Sigmoid colon (tissue), 7 donors: Measurements from ENCODE around the gene THBS1. TPM values are rescaled to one million over a fixed set of nuclear protein-coding genes. Genes with fewer than 3 reads are reported as not detected.

ENCODE experiments used
- DNase-seq: peaks from one replicate; pipeline ENCODE4 v3.0.0-alpha.2; 2019
- H3K27ac ChIP-seq, 4 donors: fragments of 200-600 bp; sonication (generic); one replicate each; pipeline ENCODE4 v1.5.1; 2016 to 2019; ENCODE audit warnings: mild to moderate bottlenecking in 1 of 4
- H3K27me3 ChIP-seq, 3 donors: fragments of 200-600 bp; sonication (generic); one replicate each; pipeline ENCODE4 v1.5.1; 2019; ENCODE audit warnings: mild to moderate bottlenecking in 1 of 3
- H3K36me3 ChIP-seq, 4 donors: fragments of 200-600 bp; sonication (generic); one replicate each; pipeline ENCODE4 v1.5.1; 2016 to 2019
- H3K4me1 ChIP-seq, 4 donors: fragments of 200-600 bp; sonication (generic); one replicate each; pipeline ENCODE4 v1.5.1; 2017 to 2019
- H3K4me3 ChIP-seq, 4 donors: fragments of 200-600 bp; sonication (generic); one replicate each; pipeline ENCODE4 v1.5.1; 2017 to 2019; ENCODE audit warnings: mild to moderate bottlenecking in 2 of 4, moderate library complexity in 1 of 4
- H3K9me3 ChIP-seq, 4 donors: fragments of 200-600 bp in 3 of 4; sonication (generic) in 3 of 4; one replicate each; pipeline versions ENCODE4 v1.5.1 to v1.6.1; 2013 to 2019
- EP300 ChIP-seq, 4 donors: sonication (generic); formaldehyde crosslinking; IDR thresholded peaks; one replicate each; pipeline ENCODE4 v1.6.1; 2017; ENCODE audit warnings: antibody characterized with exemption in 4 of 4
- POLR2A ChIP-seq, 2 donors: fragments of 450-650 bp; IDR thresholded peaks; one replicate each; pipeline ENCODE4 v1.6.1; 2016; ENCODE audit warnings: antibody characterized with exemption in 2 of 2, mild to moderate bottlenecking in 2 of 2, moderate library complexity in 2 of 2
- POLR2AphosphoS5 ChIP-seq, 4 donors: sonication (generic); formaldehyde crosslinking; IDR thresholded peaks; one replicate each; pipeline ENCODE4 v1.6.1; 2017; ENCODE audit warnings: antibody characterized with exemption in 4 of 4
- WGBS, 2 donors: extraction: QIAGEN DNeasy Blood & Tissue Kit; methylation state at CpG; one replicate each; pipeline ENCODE4 v1.1.7; 2013; 5-methylcytosine and 5-hydroxymethylcytosine counted together
- intact Hi-C: fragments of 100-400 bp; cut with DNase I; formaldehyde crosslinking; loops from one replicate; pipeline ENCODE4 v1.15.1; 2023
- polyA plus RNA-seq, 3 donors: library from polyadenylated mRNA; stranded (reverse); fragments of 200-250 nt; gene quantifications; one replicate each; pipeline ENCODE4 v1.2.3, GENCODE V29; 2013
- total RNA-seq, 4 donors: library from RNA; depleted of rRNA; stranded (reverse); fragments of >200 nt; gene quantifications; one replicate each; pipeline ENCODE4 v1.1.0, GENCODE V29; 2016
- TF ChIP-seq, protein P1 (sequence below), 4 experiments: fragments of 450-650 bp in 3 of 4; fragments of 200-600 bp in 1 of 4; IDR thresholded peaks; one replicate each; pipeline ENCODE4 v1.5.1; 2016 to 2019; ENCODE audit warnings: antibody characterized with exemption in 4 of 4, mild to moderate bottlenecking in 3 of 4, moderate library complexity in 2 of 4
- donor health status: healthy with polysubstance abuse.
- donor health status: Bipolar disorder and iron deficiency.
- donor health status: healthy.

Gene THBS1
- total and polyA plus RNA-seq, 7 donors = 13.2 to 3,974 (median 172) TPM

DNA sequence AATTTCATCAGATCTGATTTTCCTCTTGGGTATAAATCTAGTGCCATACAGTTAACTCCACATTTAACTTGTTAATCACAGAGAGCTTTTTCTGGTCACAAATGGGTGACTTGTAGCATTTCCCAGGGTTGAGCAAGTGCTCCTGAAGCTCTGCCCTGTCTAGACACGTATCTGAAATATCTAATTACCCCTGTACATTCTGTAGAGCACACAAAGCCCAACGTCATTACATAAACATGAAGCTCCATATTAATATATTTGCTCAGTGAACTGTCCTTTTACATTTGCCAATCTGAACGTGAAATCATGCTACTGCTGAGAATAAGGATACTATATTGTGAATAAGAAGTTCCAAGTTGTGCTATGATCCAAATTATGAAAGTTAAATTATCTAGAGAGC, 49.0 kb downstream of the THBS1 start:
- H3K4me3 ChIP-seq = no peak overlapping the region
- intact Hi-C loops = no loop called here
- 15 to 68% methylated on average over 3 of the region's 3 CpGs for WGBS, 2 donors
- peaks cover 0 to 28% (median 22%) of the 10 kb centered on the region in 4 donors for H3K4me1 ChIP-seq
- no peaks in the 10 kb centered on the region for H3K9me3 ChIP-seq
- no peak overlapping the region for H3K27ac ChIP-seq
- no peak for DNase-seq
- TF ChIP-seq EP300 (IDR thresholded peaks at IDR 0.05) (no peak), POLR2A (IDR thresholded peaks at IDR 0.05) (no peak), POLR2AphosphoS5 (IDR thresholded peaks at IDR 0.05) (no peak)
- TF ChIP-seq, protein P1, sequence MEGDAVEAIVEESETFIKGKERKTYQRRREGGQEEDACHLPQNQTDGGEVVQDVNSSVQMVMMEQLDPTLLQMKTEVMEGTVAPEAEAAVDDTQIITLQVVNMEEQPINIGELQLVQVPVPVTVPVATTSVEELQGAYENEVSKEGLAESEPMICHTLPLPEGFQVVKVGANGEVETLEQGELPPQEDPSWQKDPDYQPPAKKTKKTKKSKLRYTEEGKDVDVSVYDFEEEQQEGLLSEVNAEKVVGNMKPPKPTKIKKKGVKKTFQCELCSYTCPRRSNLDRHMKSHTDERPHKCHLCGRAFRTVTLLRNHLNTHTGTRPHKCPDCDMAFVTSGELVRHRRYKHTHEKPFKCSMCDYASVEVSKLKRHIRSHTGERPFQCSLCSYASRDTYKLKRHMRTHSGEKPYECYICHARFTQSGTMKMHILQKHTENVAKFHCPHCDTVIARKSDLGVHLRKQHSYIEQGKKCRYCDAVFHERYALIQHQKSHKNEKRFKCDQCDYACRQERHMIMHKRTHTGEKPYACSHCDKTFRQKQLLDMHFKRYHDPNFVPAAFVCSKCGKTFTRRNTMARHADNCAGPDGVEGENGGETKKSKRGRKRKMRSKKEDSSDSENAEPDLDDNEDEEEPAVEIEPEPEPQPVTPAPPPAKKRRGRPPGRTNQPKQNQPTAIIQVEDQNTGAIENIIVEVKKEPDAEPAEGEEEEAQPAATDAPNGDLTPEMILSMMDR (IDR thresholded peaks at IDR 0.05) = no peak
- no peaks in the 10 kb centered on the region for H3K36me3 ChIP-seq
- H3K27me3 ChIP-seq = no peaks in the 10 kb centered on the region

DNA sequence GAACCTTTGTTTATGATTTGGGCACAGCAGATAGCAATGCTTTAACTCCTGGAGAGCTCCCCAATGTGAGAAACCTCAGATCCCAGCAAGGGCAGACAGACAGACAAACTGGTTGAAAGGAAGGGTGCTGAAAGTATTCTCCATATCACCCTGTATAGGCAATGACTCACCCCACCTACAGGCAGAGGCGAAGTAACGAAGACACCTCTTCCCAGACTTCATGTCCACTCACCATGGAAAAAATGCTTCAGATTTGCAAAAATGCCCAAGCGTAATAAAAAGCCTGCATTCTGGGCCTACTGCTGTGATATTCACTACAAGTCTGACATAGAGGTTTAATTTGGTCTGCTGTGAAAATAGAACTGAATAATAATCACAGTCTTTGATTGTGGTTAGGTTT, 50.5 kb downstream of the THBS1 start:
- no peaks in the 10 kb centered on the region for H3K27me3 ChIP-seq
- no peak for TF ChIP-seq EP300 (IDR thresholded peaks at IDR 0.05)
- TF ChIP-seq POLR2A (IDR thresholded peaks at IDR 0.05) = no peak
- TF ChIP-seq, protein P1 (IDR thresholded peaks at IDR 0.05) = no peak
- no peak for TF ChIP-seq POLR2AphosphoS5 (IDR thresholded peaks at IDR 0.05)
- intact Hi-C loops = no loop called here
- H3K4me3 ChIP-seq = no peak overlapping the region
- H3K27ac ChIP-seq = no peak overlapping the region
- no peak for DNase-seq
- 87 to 89% methylated on average over 3 of the region's 3 CpGs for WGBS, 2 donors
- peaks cover 0 to 19% (median 17%) of the 10 kb centered on the region in 4 donors for H3K4me1 ChIP-seq
- H3K9me3 ChIP-seq = no peaks in the 10 kb centered on the region
- no peaks in the 10 kb centered on the region for H3K36me3 ChIP-seq

DNA sequence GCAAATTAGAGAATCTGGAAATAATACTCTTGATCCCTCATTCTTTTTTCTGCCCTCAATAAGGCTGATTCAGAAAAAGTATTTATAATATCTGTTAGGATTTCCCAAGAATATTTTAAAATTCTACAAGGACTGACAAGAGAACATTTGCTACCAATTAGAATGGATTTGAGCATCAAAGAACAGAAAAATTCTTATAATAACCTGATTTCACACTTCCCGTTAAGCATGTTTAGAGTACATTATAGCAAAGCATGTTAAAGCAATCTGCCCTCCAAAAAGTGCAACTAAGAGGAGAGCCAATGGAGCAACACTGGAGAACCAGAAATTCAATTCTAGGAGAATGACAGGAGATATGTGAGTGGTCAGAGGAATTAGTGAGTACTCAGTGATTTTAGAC, 57.2 kb downstream of the THBS1 start:
- TF ChIP-seq POLR2AphosphoS5 (IDR thresholded peaks at IDR 0.05) (no peak), EP300 (IDR thresholded peaks at IDR 0.05) (no peak), POLR2A (IDR thresholded peaks at IDR 0.05) (no peak)
- TF ChIP-seq, protein P1 (IDR thresholded peaks at IDR 0.05) = no peak
- WGBS, 2 donors = 97 to 99% methylated on average over 1 of the region's 1 CpG
- Histone ChIP-seq H3K4me3 (no peak overlapping the region), H3K27ac (no peak overlapping the region), H3K27me3 (no peaks in the 10 kb centered on the region), H3K4me1 (peaks cover 0 to 27% (median 21%) of the 10 kb centered on the region in 4 donors), H3K36me3 (no peaks in the 10 kb centered on the region), H3K9me3 (no peaks in the 10 kb centered on the region)
- intact Hi-C loops = no loop called here
- no peak for DNase-seq

DNA sequence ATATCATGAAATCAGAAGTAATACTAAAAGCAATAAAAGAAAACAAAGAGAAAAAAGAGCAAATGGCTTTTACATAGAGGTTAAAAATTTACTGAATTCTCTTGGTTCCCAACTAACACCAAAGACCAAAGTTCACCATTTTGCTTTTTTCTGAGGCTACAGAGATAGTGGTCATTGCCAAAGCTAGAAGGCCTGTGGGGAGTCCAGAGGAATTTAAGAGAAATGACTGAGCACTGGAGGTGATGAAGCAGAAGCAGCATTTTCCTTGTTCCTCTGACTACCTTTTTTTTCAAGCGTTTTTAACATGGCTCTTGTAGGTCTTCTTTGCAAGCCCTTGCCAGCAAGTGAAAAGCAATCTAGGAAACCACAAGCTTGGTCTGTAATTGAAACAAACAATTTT, 58.2 kb downstream of the THBS1 start:
- Histone ChIP-seq H3K27me3 (no peaks in the 10 kb centered on the region), H3K4me1 (peaks cover 0 to 37% (median 29%) of the 10 kb centered on the region in 4 donors), H3K9me3 (no peaks in the 10 kb centered on the region), H3K4me3 (no peak overlapping the region), H3K27ac (no peak overlapping the region), H3K36me3 (no peaks in the 10 kb centered on the region)
- 83 to 90% methylated on average over 1 of the region's 1 CpG for WGBS, 2 donors
- intact Hi-C loops = no loop called here
- TF ChIP-seq, protein P1 (IDR thresholded peaks at IDR 0.05) = no peak
- TF ChIP-seq POLR2AphosphoS5 (IDR thresholded peaks at IDR 0.05) (no peak), EP300 (IDR thresholded peaks at IDR 0.05) (no peak), POLR2A (IDR thresholded peaks at IDR 0.05) (no peak)
- no peak for DNase-seq

DNA sequence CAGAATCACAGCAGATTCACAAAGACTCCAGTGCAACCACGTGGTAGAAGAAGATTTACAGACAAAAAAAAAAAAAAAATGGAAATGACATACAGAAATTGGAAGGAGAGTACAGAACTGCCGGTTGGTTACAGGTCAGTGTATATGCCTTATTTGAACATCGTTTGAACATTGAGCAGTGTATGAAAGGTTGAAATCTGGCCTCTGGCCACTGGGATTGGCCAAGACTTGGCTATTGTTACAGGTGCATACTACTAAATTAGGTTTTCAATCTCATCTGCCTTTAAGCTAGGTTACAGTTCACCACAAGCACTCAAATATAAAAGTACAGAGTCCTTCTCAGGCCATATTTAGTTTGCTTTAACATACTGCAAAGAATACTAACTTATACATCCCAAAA, 59.8 kb downstream of the THBS1 start:
- H3K4me1 ChIP-seq = peaks cover 0 to 44% (median 35%) of the 10 kb centered on the region in 4 donors
- intact Hi-C loops = no loop called here
- 15 to 60% methylated on average over 3 of the region's 3 CpGs for WGBS, 2 donors
- peak overlapping the region in 2 of 4 donors; percentile 67 to 70 for H3K27ac ChIP-seq
- H3K9me3 ChIP-seq = no peaks in the 10 kb centered on the region
- H3K4me3 ChIP-seq = no peak overlapping the region
- TF ChIP-seq POLR2AphosphoS5 (IDR thresholded peaks at IDR 0.05) = no peak
- TF ChIP-seq, protein P1 (IDR thresholded peaks at IDR 0.05) = no peak
- TF ChIP-seq EP300 (IDR thresholded peaks at IDR 0.05) = no peak
- TF ChIP-seq POLR2A (IDR thresholded peaks at IDR 0.05) = no peak
- DNase-seq = no peak
- H3K36me3 ChIP-seq = no peaks in the 10 kb centered on the region
- no peaks in the 10 kb centered on the region for H3K27me3 ChIP-seq
